Suprapubic skin (tissue), 4 donors: ENCODE measurements around the gene CBX3. TPM values are rescaled to one million over a fixed set of nuclear protein-coding genes. Genes with fewer than 3 reads are reported as not detected.
"Not testable (repeated sequence)": the region's sequence is repeated elsewhere in the genome, so short reads cannot be mapped to it uniquely, and the experiment has no call there.

Experiments
- DNase-seq, 2 donors: peaks; one replicate each; pipeline ENCODE4 v3.0.0-alpha.2; 2019; ENCODE audit warnings: low spot score in 2 of 2
- H3K27ac ChIP-seq: fragments of 200-600 bp; sonication (generic); one replicate; pipeline ENCODE4 v1.5.1; 2019
- H3K27me3 ChIP-seq: fragments of 200-600 bp; sonication (generic); one replicate; pipeline ENCODE4 v1.5.1; 2019
- H3K36me3 ChIP-seq: fragments of 200-600 bp; sonication (generic); one replicate; pipeline ENCODE4 v1.5.1; 2019
- H3K4me1 ChIP-seq: fragments of 200-600 bp; sonication (generic); one replicate; pipeline ENCODE4 v1.5.1; 2019
- H3K4me3 ChIP-seq: fragments of 200-600 bp; sonication (generic); one replicate; pipeline ENCODE4 v1.5.1; 2019; ENCODE audit warnings: mild to moderate bottlenecking
- H3K9me3 ChIP-seq: fragments of 200-600 bp; sonication (generic); one replicate; pipeline ENCODE4 v1.5.1; 2019
- CTCF ChIP-seq, 2 donors: fragments of 200-600 bp in 1 of 2; fragments of 450-650 bp in 1 of 2; sonication (generic) in 1 of 2; IDR thresholded peaks; one replicate each; pipeline ENCODE4 v1.5.1; 2016 to 2019; ENCODE audit warnings: antibody characterized with exemption in 2 of 2, mild to moderate bottlenecking in 1 of 2, moderate library complexity in 1 of 2
- EP300 ChIP-seq: sonication (generic); formaldehyde crosslinking; IDR thresholded peaks from one replicate; pipeline ENCODE4 v1.6.1; 2017; ENCODE audit warnings: antibody characterized with exemption
- POLR2A ChIP-seq, 2 donors: fragments of 450-650 bp; IDR thresholded peaks; one replicate each; pipeline ENCODE4 v1.6.1; 2017; ENCODE audit warnings: antibody characterized with exemption in 2 of 2, mild to moderate bottlenecking in 2 of 2, moderate library complexity in 2 of 2
- POLR2AphosphoS5 ChIP-seq, 3 donors: sonication (generic); formaldehyde crosslinking; IDR thresholded peaks; one replicate each; pipeline ENCODE4 v1.6.1; 2017; ENCODE audit warnings: antibody characterized with exemption in 3 of 3
- WGBS: methylation state at CpG from one replicate; pipeline ENCODE4 v1.1.5; 2018; 5-methylcytosine and 5-hydroxymethylcytosine counted together
- total RNA-seq, 4 donors: library from RNA; depleted of rRNA; stranded (reverse); fragments of >200 nt; gene quantifications; one replicate each; pipeline ENCODE4 v1.1.0, GENCODE V29; 2016

CBX3 gene
- total RNA-seq, 4 donors from 2014 or later = 42.3 to 81.7 (median 44.7) TPM

GRCh38 chr7:26168458-26169023 lies 33.0 kb upstream of the CBX3 start:
- H3K9me3 ChIP-seq = no peaks in the 10 kb centered on the region
- peaks cover 3% of the 10 kb centered on the region for H3K36me3 ChIP-seq
- H3K4me1 ChIP-seq = peaks cover 5% of the 10 kb centered on the region
- H3K27me3 ChIP-seq = no peaks in the 10 kb centered on the region
- TF ChIP-seq POLR2AphosphoS5 (IDR thresholded peaks at IDR 0.05) = no peak
- TF ChIP-seq POLR2A (IDR thresholded peaks at IDR 0.05) = no peak
- TF ChIP-seq CTCF (IDR thresholded peaks at IDR 0.05) = no peak
- TF ChIP-seq EP300 = no peak
- H3K4me3 ChIP-seq = no peak overlapping the region
- WGBS = 88% methylated on average over 6 of the region's 6 CpGs
- H3K27ac ChIP-seq = no peak overlapping the region
- DNase-seq = no peak

- Histone ChIP-seq H3K4me3 (no peak overlapping the region), H3K9me3 (no peaks in the 10 kb centered on the region), H3K27ac (no peak overlapping the region), H3K27me3 (no peaks in the 10 kb centered on the region), H3K36me3 (peaks cover 3% of the 10 kb centered on the region), H3K4me1 (peaks cover 5% of the 10 kb centered on the region)
- no peak for DNase-seq
- TF ChIP-seq CTCF (IDR thresholded peaks at IDR 0.05) = no peak
- no peak for TF ChIP-seq EP300
- no peak for TF ChIP-seq POLR2AphosphoS5 (IDR thresholded peaks at IDR 0.05)
- TF ChIP-seq POLR2A (IDR thresholded peaks at IDR 0.05) = no peak
- 91% methylated on average over 1 of the region's 3 CpGs for WGBS
These were observed 32.3 kb upstream of the CBX3 start for GRCh38 chr7:26169271-26169670.

- TF ChIP-seq CTCF (IDR thresholded peaks at IDR 0.05) (no peak), POLR2A (IDR thresholded peaks at IDR 0.05) (no peak), POLR2AphosphoS5 (IDR thresholded peaks at IDR 0.05) (no peak), EP300 (no peak)
- Histone ChIP-seq H3K9me3 (no peaks in the 10 kb centered on the region), H3K27me3 (no peaks in the 10 kb centered on the region), H3K4me3 (no peak overlapping the region), H3K4me1 (peaks cover 5% of the 10 kb centered on the region), H3K27ac (no peak overlapping the region), H3K36me3 (peaks cover 3% of the 10 kb centered on the region)
- DNase-seq = no peak
- WGBS = 100% methylated on average over 1 of the region's 1 CpG
These were observed 30.9 kb upstream of the CBX3 start for GRCh38 chr7:26170663-26171062.

- 96% methylated on average over 2 of the region's 2 CpGs for WGBS
- Histone ChIP-seq H3K4me1 (peaks cover 5% of the 10 kb centered on the region), H3K4me3 (no peak overlapping the region), H3K27ac (no peak overlapping the region), H3K36me3 (peaks cover 3% of the 10 kb centered on the region), H3K9me3 (no peaks in the 10 kb centered on the region), H3K27me3 (no peaks in the 10 kb centered on the region)
- DNase-seq = no peak
- TF ChIP-seq POLR2AphosphoS5 (IDR thresholded peaks at IDR 0.05) (no peak), POLR2A (IDR thresholded peaks at IDR 0.05) (no peak), CTCF (IDR thresholded peaks at IDR 0.05) (no peak), EP300 (no peak)
These were observed 29.9 kb upstream of the CBX3 start for GRCh38 chr7:26171601-26172000.

GRCh38 chr7:26172048-26172447 lies 29.5 kb upstream of the CBX3 start:
- no peaks in the 10 kb centered on the region for H3K27me3 ChIP-seq
- H3K4me1 ChIP-seq = peaks cover 3% of the 10 kb centered on the region
- H3K4me3 ChIP-seq = no peak overlapping the region
- DNase-seq = no peak
- no peak overlapping the region for H3K27ac ChIP-seq
- no peak for TF ChIP-seq POLR2AphosphoS5 (IDR thresholded peaks at IDR 0.05)
- peaks cover 3% of the 10 kb centered on the region for H3K36me3 ChIP-seq
- WGBS = 100% methylated on average over 1 of the region's 1 CpG
- H3K9me3 ChIP-seq = no peaks in the 10 kb centered on the region

GRCh38 chr7:26175903-26176302 lies 25.6 kb upstream of the CBX3 start:
- not testable (repeated sequence) for H3K4me3 ChIP-seq, H3K27me3 ChIP-seq, H3K36me3 ChIP-seq, H3K27ac ChIP-seq, H3K4me1 ChIP-seq, DNase-seq, H3K9me3 ChIP-seq
- WGBS = 77% methylated on average over 3 of the region's 4 CpGs

- H3K9me3 ChIP-seq, H3K4me1 ChIP-seq, H3K27me3 ChIP-seq, H3K36me3 ChIP-seq, DNase-seq, H3K4me3 ChIP-seq, H3K27ac ChIP-seq: not testable (repeated sequence)
- no CpG with 5 or more reads among the region's 26 CpGs for WGBS
These were observed 24.8 kb upstream of the CBX3 start for GRCh38 chr7:26176696-26177095.

GRCh38 chr7:26177269-26177668 lies 24.3 kb upstream of the CBX3 start:
- 89% methylated on average over 17 of the region's 20 CpGs for WGBS
- not testable (repeated sequence) for H3K27ac ChIP-seq, DNase-seq, H3K4me1 ChIP-seq, H3K9me3 ChIP-seq, H3K36me3 ChIP-seq, H3K4me3 ChIP-seq, H3K27me3 ChIP-seq
